ENCODE data around the gene RPL37.

DNA sequence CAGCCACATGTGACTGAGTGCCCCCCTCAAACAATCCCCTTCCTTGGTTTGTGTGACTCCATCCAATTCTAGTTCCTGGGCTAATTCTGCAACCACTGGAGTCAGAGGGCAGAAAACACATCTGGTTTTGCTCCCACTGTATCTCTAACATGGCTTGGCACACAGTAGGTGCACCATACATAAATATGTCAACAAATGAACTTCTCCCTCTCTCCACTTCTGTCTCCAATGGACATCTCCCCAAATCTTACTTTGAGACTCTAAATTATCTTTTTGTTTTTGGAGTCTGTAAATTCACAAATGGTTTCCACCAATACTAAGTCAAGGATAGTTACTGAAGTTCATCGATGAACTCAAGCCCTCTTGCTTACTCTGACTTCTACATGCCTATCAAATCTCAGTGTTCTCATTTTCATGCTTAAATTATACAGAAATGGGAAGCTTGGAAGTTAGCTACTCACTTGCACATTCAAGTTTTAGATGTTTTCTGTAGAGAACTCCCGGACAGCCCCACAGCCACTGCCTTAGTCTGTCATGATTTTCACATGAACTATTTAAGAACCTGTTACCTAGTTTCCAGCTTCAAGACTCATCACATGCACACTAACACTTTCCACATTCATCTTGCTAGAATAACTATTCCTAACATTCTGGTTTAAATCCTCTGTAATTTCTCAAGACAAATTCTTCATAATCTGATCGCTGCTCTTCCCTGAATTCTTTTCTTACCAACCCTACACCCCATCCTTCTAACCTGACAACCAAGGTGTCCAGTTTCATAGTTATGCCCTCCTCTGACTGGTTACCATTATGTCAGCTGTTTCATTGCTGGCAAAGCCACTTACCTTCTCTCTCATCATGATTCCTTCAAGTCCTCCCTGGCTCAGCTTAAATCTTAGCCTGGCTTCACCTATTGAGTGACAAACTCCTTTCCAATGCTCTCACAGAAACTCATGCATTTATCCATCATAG lies 6.0 kb downstream of the RPL37 start:
- no peak for TF ChIP-seq CTCF (conservative IDR thresholded peaks at IDR 0.05 in 1 of 2, IDR thresholded peaks at IDR 0.05 in 1 of 2; ENCODE audit: low read depth in 1 of 2, low read length in 2 of 2)
- no peak for TF ChIP-seq EZH2 (IDR thresholded peaks at IDR 0.05; ENCODE audit: low read length, missing control alignments)
